ENCODE measurements around the gene SSTR5.

Gene SSTR5

GRCh38 chr16:1036726-1037393, 35.7 kb upstream of the SSTR5 start:
- TF ChIP-seq CTCF (IDR thresholded peaks at IDR 0.05) = no peak
- H3K27me3 ChIP-seq = peaks cover 31% of the 10 kb centered on the region
- no peak overlapping the region for H3K4me3 ChIP-seq (ENCODE audit: low read depth in 1 of 2, low read length in 1 of 2)
- H3K4me1 ChIP-seq (ENCODE audit: control insufficient read depth in 1 of 2, insufficient read depth in 1 of 2, low read depth in 1 of 2, low read length in 1 of 2) = no peaks in the 10 kb centered on the region
- H3K9me3 ChIP-seq = no peaks in the 10 kb centered on the region
- no peaks in the 10 kb centered on the region for H3K36me3 ChIP-seq
- no peak overlapping the region for H3K27ac ChIP-seq

GRCh38 chr16:1037394-1038257, 34.9 kb upstream of the SSTR5 start:
- peaks cover 31% of the 10 kb centered on the region for H3K27me3 ChIP-seq
- H3K36me3 ChIP-seq = no peaks in the 10 kb centered on the region
- no peaks in the 10 kb centered on the region for H3K9me3 ChIP-seq
- H3K4me1 ChIP-seq (ENCODE audit: control insufficient read depth in 1 of 2, insufficient read depth in 1 of 2, low read depth in 1 of 2, low read length in 1 of 2) = no peaks in the 10 kb centered on the region
- no peak overlapping the region for H3K4me3 ChIP-seq (ENCODE audit: low read depth in 1 of 2, low read length in 1 of 2)
- no peak for TF ChIP-seq CTCF (IDR thresholded peaks at IDR 0.05)
- H3K27ac ChIP-seq = no peak overlapping the region

GRCh38 chr16:1038932-1039331, 33.6 kb upstream of the SSTR5 start:
- Histone ChIP-seq H3K27me3 (peaks cover 34% of the 10 kb centered on the region), H3K4me3 (ENCODE audit: low read depth in 1 of 2, low read length in 1 of 2) (no peak overlapping the region), H3K9me3 (no peaks in the 10 kb centered on the region), H3K36me3 (no peaks in the 10 kb centered on the region), H3K4me1 (ENCODE audit: control insufficient read depth in 1 of 2, insufficient read depth in 1 of 2, low read depth in 1 of 2, low read length in 1 of 2) (no peaks in the 10 kb centered on the region), H3K27ac (no peak overlapping the region)
- no peak for TF ChIP-seq CTCF (IDR thresholded peaks at IDR 0.05)

- H3K27me3 ChIP-seq = peaks cover 42% of the 10 kb centered on the region
- TF ChIP-seq CTCF (IDR thresholded peaks at IDR 0.05) = no peak
Measured at GRCh38 chr16:1039762-1040161, 32.8 kb upstream of the SSTR5 start.

GRCh38 chr16:1040346-1040745, 32.2 kb upstream of the SSTR5 start:
- TF ChIP-seq CTCF (IDR thresholded peaks at IDR 0.05) = no peak
- H3K27me3 ChIP-seq = peaks cover 44% of the 10 kb centered on the region

More at GRCh38 chr16:1039762-1040161, 32.8 kb upstream of the SSTR5 start:
- H3K36me3 ChIP-seq = no peaks in the 10 kb centered on the region
- H3K27ac ChIP-seq = no peak overlapping the region
- no peaks in the 10 kb centered on the region for H3K9me3 ChIP-seq
- H3K4me1 ChIP-seq (ENCODE audit: control insufficient read depth in 1 of 2, insufficient read depth in 1 of 2, low read depth in 1 of 2, low read length in 1 of 2) = no peaks in the 10 kb centered on the region
- H3K4me3 ChIP-seq (ENCODE audit: low read depth in 1 of 2, low read length in 1 of 2) = no peak overlapping the region

More at GRCh38 chr16:1040346-1040745, 32.2 kb upstream of the SSTR5 start:
- Histone ChIP-seq H3K9me3 (no peaks in the 10 kb centered on the region), H3K27ac (no peak overlapping the region), H3K36me3 (no peaks in the 10 kb centered on the region), H3K4me1 (ENCODE audit: control insufficient read depth in 1 of 2, insufficient read depth in 1 of 2, low read depth in 1 of 2, low read length in 1 of 2) (no peaks in the 10 kb centered on the region), H3K4me3 (ENCODE audit: low read depth in 1 of 2, low read length in 1 of 2) (no peak overlapping the region)
